CD4-positive, alpha-beta T cell (primary cell): ENCODE results near the gene BAG1. TPM values are rescaled to one million over a fixed set of nuclear protein-coding genes. Genes with fewer than 3 reads are reported as not detected.

Experiments
- ATAC-seq: fragments of 200-7000 bp; cut with Tn5 transposase; one replicate; pipeline ENCODE4 v1.10.0; 2022; ENCODE audit warnings: mild to moderate bottlenecking; ENCODE audit not compliant: poor library complexity
- CTCF ChIA-PET: fragments of 350-600 bp; sonication (Branson Sonifier 250); formaldehyde crosslinking; loops from one replicate; lab custom pipeline; 2021; ENCODE audit warnings: antibody characterized with exemption, inconsistent platforms; lab: Charles Lee
- POLR2A ChIA-PET: fragments of 350-600 bp; sonication (Branson Sonifier 250); formaldehyde crosslinking; loops from one replicate; lab custom pipeline; 2021; ENCODE audit warnings: antibody characterized with exemption, inconsistent platforms; lab: Charles Lee
- DNase-seq, 14 experiments: peaks; one replicate each; pipeline ENCODE4 v3.0.0-alpha.2; 2013 to 2020; ENCODE audit warnings: mixed read lengths in 2 of 14
- H3K27ac ChIP-seq, 2 donors: one replicate each; pipeline versions ENCODE4 v1.5.1 to v1.7.0; 2013; ENCODE audit warnings: low read length in 2 of 2, low read depth in 1 of 2, mild to moderate bottlenecking in 1 of 2
- H3K27me3 ChIP-seq, 2 experiments: 1 replicate in 1 of 2; 2 replicates in 1 of 2; pipeline versions ENCODE4 v1.6.1 to v1.7.0; 2013; ENCODE audit warnings: low read length in 2 of 2, control low read depth in 1 of 2, mild to moderate bottlenecking in 1 of 2, moderate library complexity in 1 of 2; ENCODE audit not compliant: insufficient read depth in 2 of 2, control insufficient read depth in 1 of 2
- H3K36me3 ChIP-seq: one replicate; pipeline ENCODE4 v1.6.1; 2013; ENCODE audit warnings: low read length, control low read depth; ENCODE audit not compliant: insufficient read depth
- H3K4me1 ChIP-seq: one replicate; pipeline ENCODE4 v1.6.1; 2013; ENCODE audit warnings: low read length, control low read depth; ENCODE audit not compliant: insufficient read depth
- H3K4me3 ChIP-seq: one replicate; pipeline ENCODE4 v1.5.1; 2013; ENCODE audit warnings: mild to moderate bottlenecking, low read length, moderate library complexity
- H3K9me3 ChIP-seq, 2 experiments: 1 replicate in 1 of 2; 2 replicates in 1 of 2; pipeline versions ENCODE4 v1.6.1 to v1.7.0; 2013; ENCODE audit warnings: low read length in 2 of 2, mild to moderate bottlenecking in 2 of 2, control low read depth in 1 of 2, moderate library complexity in 1 of 2; ENCODE audit not compliant: control insufficient read depth in 1 of 2, insufficient read depth in 1 of 2
- H3K27ac Mint-ChIP-seq: one replicate; pipeline ENCODE4 v1.8.0; 2020; ENCODE audit warnings: mixed read lengths
- H3K27me3 Mint-ChIP-seq: one replicate; pipeline ENCODE4 v1.8.0; 2021; ENCODE audit warnings: mixed read lengths
- H3K36me3 Mint-ChIP-seq: one replicate; pipeline ENCODE4 v1.8.0; 2021; ENCODE audit warnings: low read depth, mixed read lengths
- H3K4me1 Mint-ChIP-seq: one replicate; pipeline ENCODE4 v1.8.0; 2021; ENCODE audit warnings: low read depth, mixed read lengths
- H3K4me3 Mint-ChIP-seq: one replicate; pipeline ENCODE4 v1.8.0; 2020; ENCODE audit warnings: mild to moderate bottlenecking, mixed read lengths
- H3K9me3 Mint-ChIP-seq: one replicate; pipeline ENCODE4 v1.8.0; 2020; ENCODE audit warnings: mixed read lengths
- intact Hi-C, 2 experiments: fragments of 100-400 bp; cut with DNase I in 1 of 2; cut with micrococcal nuclease in 1 of 2; formaldehyde crosslinking; loops; one replicate each; pipeline versions ENCODE4 v1.15.1 to v1.9.0; 2023 to 2025; cut with DNase I, micrococcal nuclease
- total RNA-seq, 174 experiments: library from RNA in 2 of 174; stranded (reverse) in 2 of 174; gene quantifications; one replicate each; pipeline ENCODE4 v1.2.3 and lab custom pipeline; 2021 to 2026
- TF ChIP-seq, protein P1 (sequence below): fragments of 200-600 bp; IDR thresholded peaks from one replicate; pipeline ENCODE4 v1.8.0; 2022; ENCODE audit warnings: antibody characterized with exemption, mild to moderate bottlenecking

The BAG1 gene
- total RNA-seq, 2 experiments from 2014 or later = 58.0 to 61.4 TPM

GRCh38 chr9:33234511-33235467 lies 29.7 kb downstream of the BAG1 start:
- H3K4me1 ChIP-seq = peaks cover under 1% of the 10 kb centered on the region
- CTCF ChIA-PET = no interaction called here
- no peaks in the 10 kb centered on the region for H3K36me3 ChIP-seq
- Mint-ChIP-seq H3K27me3 (no peaks in the 10 kb centered on the region), H3K36me3 (no peaks in the 10 kb centered on the region), H3K9me3 (no peaks in the 10 kb centered on the region), H3K4me3 (no peak overlapping the region), H3K27ac (no peak overlapping the region), H3K4me1 (peaks cover 3% of the 10 kb centered on the region)
- DNase-seq (no peak), ATAC-seq (no peak)
- no peak overlapping the region for H3K27ac ChIP-seq
- peaks cover 0 to 2% of the 10 kb centered on the region in 2 experiments for H3K27me3 ChIP-seq
- TF ChIP-seq, protein P1, sequence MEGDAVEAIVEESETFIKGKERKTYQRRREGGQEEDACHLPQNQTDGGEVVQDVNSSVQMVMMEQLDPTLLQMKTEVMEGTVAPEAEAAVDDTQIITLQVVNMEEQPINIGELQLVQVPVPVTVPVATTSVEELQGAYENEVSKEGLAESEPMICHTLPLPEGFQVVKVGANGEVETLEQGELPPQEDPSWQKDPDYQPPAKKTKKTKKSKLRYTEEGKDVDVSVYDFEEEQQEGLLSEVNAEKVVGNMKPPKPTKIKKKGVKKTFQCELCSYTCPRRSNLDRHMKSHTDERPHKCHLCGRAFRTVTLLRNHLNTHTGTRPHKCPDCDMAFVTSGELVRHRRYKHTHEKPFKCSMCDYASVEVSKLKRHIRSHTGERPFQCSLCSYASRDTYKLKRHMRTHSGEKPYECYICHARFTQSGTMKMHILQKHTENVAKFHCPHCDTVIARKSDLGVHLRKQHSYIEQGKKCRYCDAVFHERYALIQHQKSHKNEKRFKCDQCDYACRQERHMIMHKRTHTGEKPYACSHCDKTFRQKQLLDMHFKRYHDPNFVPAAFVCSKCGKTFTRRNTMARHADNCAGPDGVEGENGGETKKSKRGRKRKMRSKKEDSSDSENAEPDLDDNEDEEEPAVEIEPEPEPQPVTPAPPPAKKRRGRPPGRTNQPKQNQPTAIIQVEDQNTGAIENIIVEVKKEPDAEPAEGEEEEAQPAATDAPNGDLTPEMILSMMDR = no peak
- H3K4me3 ChIP-seq = no peak overlapping the region
- POLR2A ChIA-PET = no interaction called here
- intact Hi-C loops = no loop called here
- H3K9me3 ChIP-seq = no peaks in the 10 kb centered on the region

- DNase-seq (peak in 2 of 14 experiments; percentile 3 to 31), ATAC-seq (no peak)
- Mint-ChIP-seq H3K4me3 (no peak overlapping the region), H3K27ac (no peak overlapping the region), H3K4me1 (no peaks in the 10 kb centered on the region), H3K27me3 (no peaks in the 10 kb centered on the region), H3K9me3 (no peaks in the 10 kb centered on the region), H3K36me3 (no peaks in the 10 kb centered on the region)
- TF ChIP-seq, protein P1 = no peak
- ChIA-PET CTCF (interaction anchor here (0.6 kb wide), 1 partner anchor 1161 kb away, joined by 3 read pairs; no protein-coding TSS in a partner anchor), POLR2A (interaction anchor here (1.0 kb wide), 1 partner anchor 24 kb away, joined by 3 read pairs; no protein-coding TSS in a partner anchor)
- H3K36me3 ChIP-seq = no peaks in the 10 kb centered on the region
- no peaks in the 10 kb centered on the region for H3K9me3 ChIP-seq
- no peak overlapping the region for H3K4me3 ChIP-seq
- peaks cover 0 to 2% of the 10 kb centered on the region in 2 experiments for H3K27me3 ChIP-seq
- no peaks in the 10 kb centered on the region for H3K4me1 ChIP-seq
- intact Hi-C loops = no loop called here
- H3K27ac ChIP-seq = no peak overlapping the region
Observed at GRCh38 chr9:33233626-33234342, 30.7 kb downstream of the BAG1 start.

GRCh38 chr9:33232815-33233214 lies 31.7 kb downstream of the BAG1 start:
- H3K36me3 Mint-ChIP-seq = no peaks in the 10 kb centered on the region
- H3K27ac Mint-ChIP-seq = no peak overlapping the region
- Histone ChIP-seq H3K4me1 (no peaks in the 10 kb centered on the region), H3K9me3 (no peaks in the 10 kb centered on the region), H3K4me3 (no peak overlapping the region), H3K27me3 (peaks cover 0 to 2% of the 10 kb centered on the region in 2 experiments), H3K36me3 (no peaks in the 10 kb centered on the region), H3K27ac (no peak overlapping the region)
- no peaks in the 10 kb centered on the region for H3K9me3 Mint-ChIP-seq
- POLR2A ChIA-PET = interaction anchor here (1.0 kb wide), 1 partner anchor 25 kb away, joined by 3 read pairs; no protein-coding TSS in a partner anchor
- intact Hi-C loops = no loop called here
- H3K27me3 Mint-ChIP-seq = no peaks in the 10 kb centered on the region
- DNase-seq (no peak), ATAC-seq (no peak)
- TF ChIP-seq, protein P1 = no peak
- CTCF ChIA-PET = no interaction called here
- no peak overlapping the region for H3K4me3 Mint-ChIP-seq
- no peaks in the 10 kb centered on the region for H3K4me1 Mint-ChIP-seq
